Right lobe of liver (tissue), 6 donors: ENCODE data around the gene WDR12. TPM values are rescaled to one million over a fixed set of nuclear protein-coding genes. Genes with fewer than 3 reads are reported as not detected.
"Not testable (repeated sequence)": the region's sequence is repeated elsewhere in the genome, so short reads cannot be mapped to it uniquely, and the experiment has no call there.

Experiments
- ATAC-seq, 4 donors: fragments of 200-7000 bp; cut with Tn5 transposase; one replicate each; pipeline ENCODE4 v1.9.1; 2020; ENCODE audit warnings: mild to moderate bottlenecking in 4 of 4, moderate library complexity in 4 of 4
- DNase-seq, 3 donors: peaks; one replicate each; pipeline ENCODE4 v3.0.0-alpha.2; 2020
- H3K27ac ChIP-seq, 3 donors: fragments of 200-600 bp; one replicate each; pipeline ENCODE4 v1.8.0; 2022
- H3K27me3 ChIP-seq, 2 donors: fragments of 200-600 bp; one replicate each; pipeline ENCODE4 v1.8.0; 2022
- H3K36me3 ChIP-seq, 4 donors: fragments of 200-600 bp; sonication (generic) in 1 of 4; one replicate each; pipeline versions ENCODE4 v1.5.1 to v1.8.0; 2017 to 2022; ENCODE audit warnings: control low read depth in 1 of 4
- H3K4me1 ChIP-seq, 4 donors: fragments of 200-600 bp; sonication (generic) in 1 of 4; one replicate each; pipeline versions ENCODE4 v1.5.1 to v1.8.0; 2017 to 2022; ENCODE audit warnings: control low read depth in 1 of 4
- H3K4me3 ChIP-seq, 3 donors: fragments of 200-600 bp; one replicate each; pipeline ENCODE4 v1.8.0; 2022
- H3K9me3 ChIP-seq, 4 donors: fragments of 200-600 bp; sonication (generic) in 1 of 4; one replicate each; pipeline versions ENCODE4 v1.5.1 to v1.8.0; 2017 to 2022; ENCODE audit warnings: control low read depth in 1 of 4
- POLR2A ChIP-seq: fragments of 450-650 bp; IDR thresholded peaks from one replicate; pipeline ENCODE4 v1.6.1; 2017; ENCODE audit warnings: antibody characterized with exemption, mild to moderate bottlenecking
- WGBS: methylation state at CpG from one replicate; pipeline ENCODE4 v1.1.6; 2018; ENCODE audit warnings: low coverage, low lambda C conversion rate; ENCODE audit not compliant: insufficient coverage; ENCODE audit errors: missing lambda C conversion rate; 5-methylcytosine and 5-hydroxymethylcytosine counted together
- intact Hi-C, 2 donors: fragments of 100-400 bp; cut with DNase I; formaldehyde crosslinking; loops; one replicate each; pipeline versions ENCODE4 v1.11.2 to v1.14.1; 2022
- total RNA-seq, 6 experiments: library from RNA; depleted of rRNA in 2 of 6; stranded (reverse); fragments of >200 nt in 2 of 6; fragmentation: NEBNext Ultra II Directional in 3 of 6; extraction: Animal tissue kit (Norgen Biotek cat#: 25700) in 3 of 6; gene quantifications; one replicate each; pipeline versions ENCODE4 v1.1.0 to v1.2.4, GENCODE V29; 2016 to 2023
- TF ChIP-seq, protein P1 (sequence below), 4 donors: fragments of 200-600 bp in 3 of 4; fragments of 450-650 bp in 1 of 4; IDR thresholded peaks; one replicate each; pipeline versions ENCODE4 v1.5.1 to v1.8.0; 2016 to 2022; ENCODE audit warnings: antibody characterized with exemption in 4 of 4, mild to moderate bottlenecking in 2 of 4
- donor health status: DM: no; HTN: yes; CAD: no.
- donor health status: DM: no; HTN: no; CAD: no.
- donor health status: DM: no; HTN: no; CAD: no.
- donor health status: DM: no; HTN: yes; CAD: no.
- donor health status: DM: no; HTN: yes; CAD: no.

WDR12 gene
- total RNA-seq, 6 experiments from 2014 or later = 14.2 to 27.0 (median 19.8) TPM

GRCh38 chr2:202871300-202872141 is 40.0 kb downstream of the WDR12 start, which contains the start of gene ICA1L:
Gene ICA1L (minus strand): TSS chr2:202871766. CDS start chr2:202829009, 42,757 bp downstream.
- intact Hi-C loops = no loop called here
- peaks cover 0 to 12% (median 0%) of the 10 kb centered on the region in 4 donors for H3K4me1 ChIP-seq
- no peaks in the 10 kb centered on the region for H3K27me3 ChIP-seq
- peak within 1 kb of the TSS; percentile 46 to 80 (median 69) for H3K4me3 ChIP-seq
- DNase-seq = peak; percentile 62 to 74 (median 71)
- H3K27ac ChIP-seq = no peak within 1 kb of the TSS
- WGBS = 0% methylated on average over 14 of the region's 93 CpGs
- ATAC-seq = peak; percentile 79 to 91 (median 88)
- H3K36me3 ChIP-seq = no peaks in the 10 kb centered on the region
- TF ChIP-seq, protein P1, sequence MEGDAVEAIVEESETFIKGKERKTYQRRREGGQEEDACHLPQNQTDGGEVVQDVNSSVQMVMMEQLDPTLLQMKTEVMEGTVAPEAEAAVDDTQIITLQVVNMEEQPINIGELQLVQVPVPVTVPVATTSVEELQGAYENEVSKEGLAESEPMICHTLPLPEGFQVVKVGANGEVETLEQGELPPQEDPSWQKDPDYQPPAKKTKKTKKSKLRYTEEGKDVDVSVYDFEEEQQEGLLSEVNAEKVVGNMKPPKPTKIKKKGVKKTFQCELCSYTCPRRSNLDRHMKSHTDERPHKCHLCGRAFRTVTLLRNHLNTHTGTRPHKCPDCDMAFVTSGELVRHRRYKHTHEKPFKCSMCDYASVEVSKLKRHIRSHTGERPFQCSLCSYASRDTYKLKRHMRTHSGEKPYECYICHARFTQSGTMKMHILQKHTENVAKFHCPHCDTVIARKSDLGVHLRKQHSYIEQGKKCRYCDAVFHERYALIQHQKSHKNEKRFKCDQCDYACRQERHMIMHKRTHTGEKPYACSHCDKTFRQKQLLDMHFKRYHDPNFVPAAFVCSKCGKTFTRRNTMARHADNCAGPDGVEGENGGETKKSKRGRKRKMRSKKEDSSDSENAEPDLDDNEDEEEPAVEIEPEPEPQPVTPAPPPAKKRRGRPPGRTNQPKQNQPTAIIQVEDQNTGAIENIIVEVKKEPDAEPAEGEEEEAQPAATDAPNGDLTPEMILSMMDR (IDR thresholded peaks at IDR 0.05) = no peak
- no peak for TF ChIP-seq POLR2A
- no peaks in the 10 kb centered on the region for H3K9me3 ChIP-seq

GRCh38 chr2:202870431-202871299 is 40.8 kb downstream of the WDR12 start:
- 7% methylated on average over 30 of the region's 37 CpGs for WGBS
- Histone ChIP-seq H3K4me1 (peaks cover 0 to 12% (median 0%) of the 10 kb centered on the region in 4 donors), H3K27ac (no peak overlapping the region), H3K4me3 (peak overlapping the region; percentile 46 to 80 (median 69)), H3K36me3 (no peaks in the 10 kb centered on the region), H3K27me3 (no peaks in the 10 kb centered on the region), H3K9me3 (no peaks in the 10 kb centered on the region)
- ATAC-seq (peak; percentile 80 to 88 (median 87)), DNase-seq (peak; percentile 48 to 66 (median 65))
- TF ChIP-seq, protein P1 (IDR thresholded peaks at IDR 0.05) = peak in 3 of 4 donors; percentile 24 to 38 (median 28)
- TF ChIP-seq POLR2A = no peak
- intact Hi-C loops = no loop called here

DNA sequence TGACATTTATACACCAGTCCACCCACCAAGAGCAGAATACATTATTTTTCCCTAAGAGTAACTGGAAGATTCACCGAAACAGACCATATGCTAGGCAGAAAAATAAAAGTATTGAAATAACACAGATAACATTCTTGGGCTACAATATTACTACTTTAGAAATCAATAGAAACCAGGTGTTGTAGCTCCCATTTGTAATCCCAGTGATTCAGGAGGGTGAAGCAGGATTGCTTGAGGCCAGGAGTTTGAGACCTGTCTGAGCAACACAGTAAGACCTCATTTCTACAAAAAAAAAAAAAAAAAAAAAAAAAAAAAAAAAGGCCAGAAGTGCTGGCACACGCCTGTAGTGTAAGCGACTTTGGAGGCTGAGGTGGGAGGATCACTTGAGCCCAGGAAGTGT is 49.5 kb downstream of the WDR12 start:
- H3K9me3 ChIP-seq = no peaks in the 10 kb centered on the region
- H3K36me3 ChIP-seq = no peaks in the 10 kb centered on the region
- 92% methylated on average over 2 of the region's 3 CpGs for WGBS
- H3K4me1 ChIP-seq = no peaks in the 10 kb centered on the region
- no peak for DNase-seq
- H3K27me3 ChIP-seq = no peaks in the 10 kb centered on the region
- intact Hi-C loops = no loop called here
- TF ChIP-seq, protein P1 (IDR thresholded peaks at IDR 0.05) = no peak
- no peak for TF ChIP-seq POLR2A
- no peak for ATAC-seq
- no peak overlapping the region for H3K4me3 ChIP-seq
- H3K27ac ChIP-seq = no peak overlapping the region

DNA sequence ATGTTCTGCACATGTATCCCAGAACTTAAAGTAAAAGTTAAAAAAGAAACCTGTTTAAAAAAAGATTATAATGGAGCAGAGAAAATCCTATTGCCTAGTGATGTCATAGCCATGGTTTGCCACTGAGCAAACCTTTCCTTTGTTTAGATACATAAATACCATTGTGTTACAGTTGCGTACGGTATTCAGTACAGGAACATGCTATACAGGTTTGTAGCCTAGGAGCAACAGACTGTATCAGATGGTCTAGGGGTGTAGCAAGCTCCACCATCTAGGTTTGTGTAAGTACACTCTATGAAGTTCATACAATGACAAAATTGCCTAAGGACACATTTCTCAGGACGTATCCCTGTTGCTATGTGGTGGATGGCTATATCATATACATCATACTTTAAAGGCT is 52.9 kb downstream of the WDR12 start:
- no peak overlapping the region for H3K27ac ChIP-seq
- intact Hi-C loops = no loop called here
- H3K36me3 ChIP-seq = no peaks in the 10 kb centered on the region
- no peak for ATAC-seq
- no peak for TF ChIP-seq POLR2A
- TF ChIP-seq, protein P1 (IDR thresholded peaks at IDR 0.05) = no peak
- no peaks in the 10 kb centered on the region for H3K27me3 ChIP-seq
- no peaks in the 10 kb centered on the region for H3K9me3 ChIP-seq
- H3K4me1 ChIP-seq = no peaks in the 10 kb centered on the region
- WGBS = 60% methylated on average over 3 of the region's 3 CpGs
- no peak for DNase-seq
- no peak overlapping the region for H3K4me3 ChIP-seq

DNA sequence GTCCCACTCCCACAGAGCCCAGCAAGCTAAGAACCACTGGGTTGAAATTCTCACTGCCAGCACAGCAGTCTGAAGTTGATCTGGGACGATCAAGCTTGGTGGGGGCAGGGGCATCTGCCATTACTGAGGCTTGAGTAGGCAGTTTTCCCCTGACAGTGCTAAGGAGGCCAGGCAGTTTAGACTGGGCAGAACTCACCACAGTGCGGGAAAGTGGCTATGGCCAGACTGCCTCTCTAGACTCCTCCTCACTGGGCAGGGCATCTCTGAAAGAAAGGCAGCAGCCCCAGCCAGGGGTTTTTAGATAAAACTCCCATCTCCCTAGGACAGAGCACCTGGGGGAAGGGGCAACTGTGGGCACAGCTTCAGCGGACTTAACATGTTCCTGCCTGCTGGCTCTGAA is 62.1 kb downstream of the WDR12 start:
- WGBS = 43% methylated on average over 1 of the region's 3 CpGs
- intact Hi-C loops, H3K27me3 ChIP-seq, H3K36me3 ChIP-seq, H3K4me3 ChIP-seq, H3K27ac ChIP-seq, ATAC-seq, H3K4me1 ChIP-seq, H3K9me3 ChIP-seq, DNase-seq: not testable (repeated sequence)
